PFSK-1 (cell line): Measurements from ENCODE around the gene GCLC.

Source experiments
- FOXP2 ChIP-seq: optimal IDR thresholded peaks from 2 replicates; pipeline ENCODE3; 2011; ENCODE audit warnings: borderline replicate concordance, control low read depth, inconsistent platforms; ENCODE audit not compliant: insufficient read depth; ENCODE audit errors: extremely low read length, extremely low read depth
- SIN3A ChIP-seq: IDR thresholded peaks from 2 replicates; pipeline ENCODE4 v1.6.1; 2012; ENCODE audit warnings: mild to moderate bottlenecking, low read length, moderate library complexity, borderline replicate concordance; ENCODE audit not compliant: insufficient read depth
- TAF1 ChIP-seq: IDR thresholded peaks from 2 replicates; pipeline ENCODE4 v1.6.1; 2012; ENCODE audit warnings: low read length, control low read depth, borderline replicate concordance; ENCODE audit not compliant: insufficient read depth
- TF ChIP-seq, protein P1 (sequence below), 2 experiments: IDR thresholded peaks; 2 replicates each; pipeline versions ENCODE4 v1.6.1 to v1.8.0; 2011 to 2012; ENCODE audit warnings: low read depth in 2 of 2, low read length in 2 of 2, control low read depth in 1 of 2, inconsistent platforms in 1 of 2, mild to moderate bottlenecking in 1 of 2, moderate library complexity in 1 of 2; ENCODE audit not compliant: insufficient read depth in 1 of 2

DNA sequence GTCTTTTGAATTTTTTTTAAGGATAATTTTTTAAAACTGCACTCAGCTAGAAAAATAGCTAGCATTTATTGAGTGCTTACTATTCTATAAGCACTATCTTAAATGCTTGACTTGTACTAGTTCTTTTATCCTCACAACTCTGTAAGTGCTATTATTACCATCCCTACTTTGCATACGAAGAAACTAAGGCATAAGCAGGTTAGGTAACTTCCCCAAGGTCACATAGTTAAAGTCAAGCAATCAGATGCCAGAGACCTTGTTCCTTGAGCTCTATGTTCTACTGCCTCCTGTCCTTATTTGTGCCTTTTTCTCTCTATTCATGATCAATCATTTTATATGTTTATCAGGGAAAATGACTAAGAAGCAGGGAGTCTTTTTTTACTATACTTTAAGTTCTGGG, 65.0 kb downstream of the GCLC start:
- TF ChIP-seq, protein P1, sequence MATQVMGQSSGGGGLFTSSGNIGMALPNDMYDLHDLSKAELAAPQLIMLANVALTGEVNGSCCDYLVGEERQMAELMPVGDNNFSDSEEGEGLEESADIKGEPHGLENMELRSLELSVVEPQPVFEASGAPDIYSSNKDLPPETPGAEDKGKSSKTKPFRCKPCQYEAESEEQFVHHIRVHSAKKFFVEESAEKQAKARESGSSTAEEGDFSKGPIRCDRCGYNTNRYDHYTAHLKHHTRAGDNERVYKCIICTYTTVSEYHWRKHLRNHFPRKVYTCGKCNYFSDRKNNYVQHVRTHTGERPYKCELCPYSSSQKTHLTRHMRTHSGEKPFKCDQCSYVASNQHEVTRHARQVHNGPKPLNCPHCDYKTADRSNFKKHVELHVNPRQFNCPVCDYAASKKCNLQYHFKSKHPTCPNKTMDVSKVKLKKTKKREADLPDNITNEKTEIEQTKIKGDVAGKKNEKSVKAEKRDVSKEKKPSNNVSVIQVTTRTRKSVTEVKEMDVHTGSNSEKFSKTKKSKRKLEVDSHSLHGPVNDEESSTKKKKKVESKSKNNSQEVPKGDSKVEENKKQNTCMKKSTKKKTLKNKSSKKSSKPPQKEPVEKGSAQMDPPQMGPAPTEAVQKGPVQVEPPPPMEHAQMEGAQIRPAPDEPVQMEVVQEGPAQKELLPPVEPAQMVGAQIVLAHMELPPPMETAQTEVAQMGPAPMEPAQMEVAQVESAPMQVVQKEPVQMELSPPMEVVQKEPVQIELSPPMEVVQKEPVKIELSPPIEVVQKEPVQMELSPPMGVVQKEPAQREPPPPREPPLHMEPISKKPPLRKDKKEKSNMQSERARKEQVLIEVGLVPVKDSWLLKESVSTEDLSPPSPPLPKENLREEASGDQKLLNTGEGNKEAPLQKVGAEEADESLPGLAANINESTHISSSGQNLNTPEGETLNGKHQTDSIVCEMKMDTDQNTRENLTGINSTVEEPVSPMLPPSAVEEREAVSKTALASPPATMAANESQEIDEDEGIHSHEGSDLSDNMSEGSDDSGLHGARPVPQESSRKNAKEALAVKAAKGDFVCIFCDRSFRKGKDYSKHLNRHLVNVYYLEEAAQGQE (IDR thresholded peaks at IDR 0.05; ENCODE audit: insufficient read depth in 1 of 2, low read depth in 2 of 2, low read length in 2 of 2) = no peak
- TF ChIP-seq FOXP2 (no peak), TAF1 (no peak), SIN3A (no peak)
